Kidney capillary endothelial cell (primary cell): Measurements from ENCODE around the gene TRANK1.

ENCODE experiments used
- DNase-seq: peaks from one replicate; pipeline ENCODE4 v3.0.0-alpha.2; 2018; ENCODE audit warnings: low spot score

TRANK1 gene

DNA sequence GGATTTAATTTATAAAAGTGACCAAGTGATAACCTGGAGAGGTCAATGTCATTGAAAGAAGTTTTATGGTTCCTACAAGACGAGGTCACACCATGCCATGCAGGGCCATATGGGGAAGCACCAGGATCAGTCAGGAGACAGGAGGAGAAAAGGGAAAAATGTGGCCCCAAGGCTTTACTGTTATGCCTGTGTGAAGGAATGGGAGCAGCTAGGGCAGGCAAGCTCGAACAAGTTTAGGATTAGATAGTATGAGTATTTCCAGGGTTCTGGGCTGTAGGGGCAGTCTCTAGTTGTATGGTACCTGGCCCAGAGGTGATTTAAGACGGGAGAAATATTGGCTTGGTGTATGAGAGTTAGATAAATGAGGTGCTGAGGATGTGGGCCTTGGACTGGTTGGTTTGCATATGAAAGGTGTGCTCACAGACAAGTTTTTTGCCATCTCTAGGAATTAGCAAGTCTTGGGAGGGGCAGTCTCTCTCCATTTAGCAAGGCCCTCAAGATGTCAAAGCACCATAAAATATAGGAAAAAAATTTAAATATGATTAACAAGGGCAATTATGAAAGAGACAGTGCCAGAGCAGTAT, 144.2 kb downstream of the TRANK1 start:
- no peak for DNase-seq

- peak; percentile 92 for DNase-seq
Observed at GRCh38 chr3:36796881-36797280, 148.0 kb downstream of the TRANK1 start.

DNA sequence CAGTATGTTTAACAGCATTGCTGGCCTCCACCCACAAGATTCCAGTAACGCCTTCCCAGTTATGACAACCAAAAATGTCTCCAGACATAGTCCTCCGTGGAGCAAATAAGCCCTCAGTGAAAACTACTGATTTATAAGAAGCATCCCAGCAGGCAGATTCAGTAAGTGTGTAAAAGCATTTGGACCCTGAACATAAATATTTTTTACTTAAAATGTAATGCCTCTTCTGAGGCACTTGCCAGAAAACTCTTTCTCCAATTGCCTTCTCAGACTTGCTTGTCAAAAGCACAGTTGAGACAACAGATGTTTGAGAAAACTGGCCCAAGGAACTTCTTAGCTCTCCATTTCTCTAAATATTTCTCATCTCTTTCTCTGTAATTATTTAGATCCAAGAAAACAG, 148.7 kb downstream of the TRANK1 start:
- no peak for DNase-seq

DNA sequence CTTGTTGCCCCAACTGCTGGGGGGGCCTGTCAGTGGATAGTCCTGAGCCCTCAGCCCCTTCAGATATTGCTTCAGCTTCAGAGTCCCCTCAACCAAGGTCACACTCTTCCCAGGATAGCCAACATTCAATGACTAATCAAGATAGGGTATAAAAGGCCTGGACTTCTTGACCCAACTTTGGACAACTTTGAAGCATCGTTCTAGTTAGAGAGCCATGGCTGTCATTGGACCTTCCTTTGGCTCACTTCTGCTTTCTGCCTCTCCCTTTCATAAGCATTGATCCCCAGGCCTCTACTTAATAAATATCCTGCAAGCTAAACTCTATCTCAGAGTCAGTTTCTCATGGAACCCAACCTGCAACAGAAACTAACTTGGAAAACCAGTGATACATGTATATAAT, 149.2 kb downstream of the TRANK1 start:
- DNase-seq: no peak

GRCh38 chr3:36792342-36792741, 152.5 kb downstream of the TRANK1 start:
- DNase-seq: peak; percentile 39

- no peak for DNase-seq
Observed at GRCh38 chr3:36790765-36791164, 154.1 kb downstream of the TRANK1 start.

DNA sequence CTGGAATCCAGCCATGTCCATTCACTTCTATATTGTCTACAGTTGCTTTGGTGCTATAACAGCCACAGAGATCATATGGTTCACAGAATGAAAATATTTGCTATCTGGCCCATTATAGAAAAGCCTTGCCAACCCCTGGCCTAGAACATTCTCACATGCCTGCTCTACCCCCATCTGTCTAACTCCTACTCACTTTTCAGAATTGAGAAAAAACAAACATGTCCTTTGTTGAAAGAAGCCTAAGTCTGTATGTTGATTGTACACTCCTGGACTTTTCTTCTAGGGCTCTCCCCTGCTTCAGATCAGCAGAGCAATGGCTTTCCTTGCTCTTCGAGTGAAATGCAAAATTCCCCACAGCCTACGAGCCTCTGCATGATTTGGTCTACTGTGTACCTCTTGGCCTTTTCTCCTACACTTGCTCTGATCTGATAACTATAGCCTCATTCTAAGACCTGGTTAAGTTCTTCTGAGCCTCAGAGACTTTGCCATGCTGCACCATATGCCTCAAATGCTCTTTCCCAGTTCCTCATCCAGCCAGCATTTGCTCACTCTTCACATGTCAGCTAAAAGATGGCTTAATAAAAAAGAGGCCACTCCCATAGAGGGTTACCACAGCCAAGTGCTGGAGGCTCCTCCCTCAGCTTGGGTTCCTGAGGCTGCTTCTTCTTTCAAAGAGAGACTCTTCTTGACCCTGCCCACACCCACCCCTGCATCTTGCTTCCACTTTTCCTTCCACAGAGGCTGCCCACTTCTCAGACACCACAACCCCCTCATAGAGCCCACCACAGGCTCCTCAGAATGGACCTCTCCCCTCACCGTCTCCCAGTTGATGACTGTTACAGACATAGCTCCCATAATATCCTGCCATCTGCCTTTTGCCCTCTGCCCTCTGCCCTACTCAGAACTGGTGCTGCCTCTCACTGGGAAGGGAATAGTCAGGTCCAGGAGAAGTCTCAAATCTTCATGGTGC, 157.6 kb downstream of the TRANK1 start:
- DNase-seq: no peak

DNA sequence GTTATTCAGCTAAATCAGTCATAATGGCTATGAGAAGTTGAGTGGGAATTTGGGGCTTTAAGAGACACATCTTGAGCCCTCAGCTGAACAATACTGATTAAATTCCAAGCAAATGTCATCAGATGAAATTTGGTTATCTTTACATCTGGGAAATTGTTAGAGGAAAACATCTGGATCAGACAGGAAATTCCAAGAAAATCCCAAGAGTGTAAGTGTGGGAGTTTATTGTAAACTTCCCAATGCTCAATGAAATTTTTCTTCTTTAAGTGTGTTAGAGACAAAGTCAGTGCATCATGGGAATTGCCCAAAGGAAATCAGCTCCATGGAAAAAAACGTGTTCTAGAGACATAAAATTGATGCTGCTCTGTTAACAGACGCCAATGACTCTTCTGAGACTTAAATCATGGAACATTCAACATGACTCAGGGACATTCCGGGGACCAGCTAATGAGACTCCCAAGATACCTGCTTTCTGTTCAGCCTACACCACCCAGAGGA, 160.7 kb downstream of the TRANK1 start:
- DNase-seq: peak; percentile 85

- no peak for DNase-seq
Observed at GRCh38 chr3:36777424-36778218, 167.2 kb downstream of the TRANK1 start.
